H1 (cell line): ENCODE results near the gene SSB. TPM values are rescaled to one million over a fixed set of nuclear protein-coding genes. Genes with fewer than 3 reads are reported as not detected.

ENCODE experiments used
- BACH1 ChIP-seq: IDR thresholded peaks from 2 replicates; pipeline ENCODE4 v1.6.1; 2012; ENCODE audit warnings: low read length, improper control_type of control experiment
- CHD7 ChIP-seq: fragments of 300-600 bp; sonication (generic); IDR thresholded peaks from 2 replicates; pipeline ENCODE4 v1.7.1; 2012; ENCODE audit warnings: low read length, moderate library complexity, mild to moderate bottlenecking, inconsistent platforms; ENCODE audit not compliant: insufficient replicate concordance
- EP300 ChIP-seq, 2 experiments: IDR thresholded peaks; 1 replicate in 1 of 2; 2 replicates in 1 of 2; pipeline ENCODE4 v1.6.1; 2011 to 2012; ENCODE audit warnings: low read depth in 2 of 2, low read length in 2 of 2, mild to moderate bottlenecking in 2 of 2, borderline replicate concordance in 1 of 2, inconsistent platforms in 1 of 2, moderate library complexity in 1 of 2
- POU5F1 ChIP-seq: IDR thresholded peaks from 2 replicates; pipeline ENCODE4 v1.6.1; 2011; ENCODE audit warnings: low read depth, mild to moderate bottlenecking, low read length, moderate library complexity
- SP2 ChIP-seq: IDR thresholded peaks from 2 replicates; pipeline ENCODE4 v1.6.1; 2012; ENCODE audit warnings: mild to moderate bottlenecking, low read length, inconsistent platforms
- polyA plus RNA-seq, 7 experiments: library from polyadenylated mRNA; depleted of rRNA in 3 of 7; stranded (reverse) in 5 of 7; unstranded in 2 of 7; fragments of >200 nt in 5 of 7; fragments of 200-250 nt in 2 of 7; gene quantifications; 1 replicate in 5 of 7; 2 replicates in 1 of 7; 4 replicates in 1 of 7; pipeline versions ENCODE4 v1.2.1 to v1.2.3, GENCODE V29; 2011 to 2013; ENCODE audit warnings: missing spikeins in 2 of 7, mixed read lengths in 2 of 7
- total RNA-seq: library from RNA; stranded (reverse); fragmentation: NEBNext Ultra II Directional; extraction: Animal tissue kit (Norgen Biotek cat#: 25700); gene quantifications from 2 replicates; pipeline ENCODE4 v1.2.1, GENCODE V29; 2021
- TF ChIP-seq, protein P1 (sequence below): IDR thresholded peaks from 2 replicates; pipeline ENCODE4 v1.6.1; 2011; ENCODE audit warnings: low read depth, mild to moderate bottlenecking, low read length; ENCODE audit not compliant: insufficient read depth

SSB gene
- total and polyA plus RNA-seq, 2 of the 8 experiments (the other 6 are each of a cell fraction or from before 2014, with no cell fraction given): 60.8 to 270 TPM

DNA sequence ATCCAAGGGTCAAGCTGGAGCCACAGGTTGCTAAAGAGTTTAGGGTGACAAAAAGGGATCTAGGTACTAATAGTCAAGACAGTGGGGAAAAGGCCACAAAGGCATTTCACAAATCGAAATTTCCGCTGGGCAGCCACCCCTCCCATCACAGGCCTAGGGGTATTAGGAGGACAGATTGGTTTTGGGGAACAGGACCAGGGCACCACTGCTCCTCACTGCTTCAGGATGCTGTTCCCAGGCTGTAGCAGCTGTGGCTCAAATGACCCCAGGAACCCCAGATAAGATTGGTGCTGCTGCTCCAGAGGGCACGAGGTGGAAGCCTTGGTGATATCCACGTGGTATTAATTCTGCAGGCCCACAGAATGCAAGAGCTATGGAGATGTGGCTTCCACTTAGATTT, 42.3 kb upstream of the SSB start (continued):
- TF ChIP-seq, protein P1, sequence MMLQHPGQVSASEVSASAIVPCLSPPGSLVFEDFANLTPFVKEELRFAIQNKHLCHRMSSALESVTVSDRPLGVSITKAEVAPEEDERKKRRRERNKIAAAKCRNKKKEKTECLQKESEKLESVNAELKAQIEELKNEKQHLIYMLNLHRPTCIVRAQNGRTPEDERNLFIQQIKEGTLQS: no peak
- TF ChIP-seq CHD7 (no peak), BACH1 (no peak), SP2 (no peak), POU5F1 (no peak), EP300 (IDR thresholded peaks at IDR 0.05; ENCODE audit: borderline replicate concordance in 1 of 2, low read depth in 2 of 2, low read length in 2 of 2) (no peak)
